Colon (tissue), 2 donors: ENCODE data around the gene ASB7.
A peak's percentile ranks its signal among the peaks of the same experiment; 100 is the strongest.

Experiments
- FAIRE-seq: peaks from 2 replicates; lab custom pipeline; 2012; peaks lifted over from hg19 to GRCh38; lab: Jason Lieb, UNC
- donor health status: control.
- donor health status: control.

ASB7 gene

GRCh38 chr15:100597862-100598261 lies 4.5 kb upstream of the ASB7 start:
- no peak for FAIRE-seq

GRCh38 chr15:100598655-100599054 lies 3.7 kb upstream of the ASB7 start:
- no peak for FAIRE-seq

- FAIRE-seq = no peak
These were observed 1.2 kb upstream of the ASB7 start for GRCh38 chr15:100601163-100601562.

GRCh38 chr15:100601617-100602063 lies 749 bp upstream of the ASB7 start:
- FAIRE-seq = no peak

GRCh38 chr15:100602823-100603393 lies 519 bp downstream of the ASB7 start:
- no peak for FAIRE-seq

- FAIRE-seq = no peak
These were observed 10.2 kb downstream of the ASB7 start for GRCh38 chr15:100612539-100612938.

- no peak for FAIRE-seq
These were observed 10.8 kb downstream of the ASB7 start for GRCh38 chr15:100613208-100613607.

- no peak for FAIRE-seq
These were observed 11.9 kb downstream of the ASB7 start for GRCh38 chr15:100614336-100614735.

GRCh38 chr15:100614918-100615317 lies 12.5 kb downstream of the ASB7 start:
- peak; percentile 10 for FAIRE-seq

- FAIRE-seq = no peak
These were observed 13.4 kb downstream of the ASB7 start for GRCh38 chr15:100615801-100616200.

GRCh38 chr15:100616700-100617099 lies 14.3 kb downstream of the ASB7 start:
- FAIRE-seq = no peak

GRCh38 chr15:100623301-100623700 lies 20.9 kb downstream of the ASB7 start:
- FAIRE-seq = no peak

GRCh38 chr15:100627789-100628395 lies 25.5 kb downstream of the ASB7 start:
- FAIRE-seq = peak; percentile 81

GRCh38 chr15:100628746-100629145 lies 26.4 kb downstream of the ASB7 start:
- no peak for FAIRE-seq

- no peak for FAIRE-seq
These were observed 29.4 kb downstream of the ASB7 start for GRCh38 chr15:100631831-100632230.

GRCh38 chr15:100633763-100634075 lies 31.3 kb downstream of the ASB7 start:
- FAIRE-seq = no peak

GRCh38 chr15:100635406-100636071 lies 33.1 kb downstream of the ASB7 start:
- no peak for FAIRE-seq

- no peak for FAIRE-seq
These were observed 35.9 kb downstream of the ASB7 start for GRCh38 chr15:100638177-100638730.

- FAIRE-seq = no peak
These were observed 40.0 kb downstream of the ASB7 start for GRCh38 chr15:100642213-100642949.

GRCh38 chr15:100642950-100643338 lies 40.6 kb downstream of the ASB7 start:
- FAIRE-seq = no peak

- FAIRE-seq = no peak
These were observed 43.3 kb downstream of the ASB7 start for GRCh38 chr15:100645671-100646070.

- no peak for FAIRE-seq
These were observed 46.6 kb downstream of the ASB7 start for GRCh38 chr15:100648951-100649350.

GRCh38 chr15:100650685-100651084 lies 48.3 kb downstream of the ASB7 start:
- no peak for FAIRE-seq
